NCI-H2171 (cell line): ENCODE results near the gene TTLL7.
"Not testable (repeated sequence)": the region's sequence is repeated elsewhere in the genome, so short reads cannot be mapped to it uniquely, and the experiment has no call there.

Experiments used
- DNase-seq: peaks from one replicate; lab custom pipeline; 2025; lab: John Stamatoyannopoulos, UW

TTLL7 gene

GRCh38 chr1:83929184-83929583, 69.7 kb downstream of the TTLL7 start:
- DNase-seq, result no peak

- no peak for DNase-seq
Measured at GRCh38 chr1:83928396-83928795, 70.5 kb downstream of the TTLL7 start.

- DNase-seq, result no peak
Measured at GRCh38 chr1:83927701-83928100, 71.2 kb downstream of the TTLL7 start.

- no peak for DNase-seq
Measured at GRCh38 chr1:83927061-83927460, 71.9 kb downstream of the TTLL7 start.

- DNase-seq, result no peak
Measured at GRCh38 chr1:83923553-83923952, 75.4 kb downstream of the TTLL7 start.

GRCh38 chr1:83922431-83922830, 76.5 kb downstream of the TTLL7 start:
- no peak for DNase-seq

- DNase-seq, result no peak
Measured at GRCh38 chr1:83920320-83920719, 78.6 kb downstream of the TTLL7 start.

GRCh38 chr1:83919872-83920271, 79.1 kb downstream of the TTLL7 start:
- no peak for DNase-seq

GRCh38 chr1:83918688-83919285, 80.1 kb downstream of the TTLL7 start:
- no peak for DNase-seq

GRCh38 chr1:83917959-83918358, 81.0 kb downstream of the TTLL7 start:
- no peak for DNase-seq

- not testable (repeated sequence) for DNase-seq
Measured at GRCh38 chr1:83916094-83916493, 82.8 kb downstream of the TTLL7 start.

GRCh38 chr1:83912876-83913275, 86.1 kb downstream of the TTLL7 start:
- DNase-seq, result no peak

- no peak for DNase-seq
Measured at GRCh38 chr1:83910461-83910860, 88.5 kb downstream of the TTLL7 start.

- no peak for DNase-seq
Measured at GRCh38 chr1:83909687-83910086, 89.2 kb downstream of the TTLL7 start.

GRCh38 chr1:83905315-83905907, 93.5 kb downstream of the TTLL7 start:
- DNase-seq, result no peak

GRCh38 chr1:83901547-83902155, 97.3 kb downstream of the TTLL7 start:
- DNase-seq, result no peak

- no peak for DNase-seq
Measured at GRCh38 chr1:83900524-83900923, 98.4 kb downstream of the TTLL7 start.

GRCh38 chr1:83897516-83897915, 101.4 kb downstream of the TTLL7 start:
- no peak for DNase-seq

- DNase-seq, result no peak
Measured at GRCh38 chr1:83896299-83896698, 102.6 kb downstream of the TTLL7 start.

- DNase-seq, result no peak
Measured at GRCh38 chr1:83889707-83890106, 109.2 kb downstream of the TTLL7 start.

GRCh38 chr1:83887483-83887882, 111.4 kb downstream of the TTLL7 start:
- DNase-seq, result no peak

GRCh38 chr1:83883979-83884378, 115.0 kb downstream of the TTLL7 start:
- no peak for DNase-seq

GRCh38 chr1:83882906-83883305, 116.0 kb downstream of the TTLL7 start:
- no peak for DNase-seq

- DNase-seq, result no peak
Measured at GRCh38 chr1:83872515-83872914, 126.4 kb downstream of the TTLL7 start.
